Measurements from ENCODE around the gene NAV2.

NAV2 gene

GRCh38 chr11:19795082-19795481 lies 82.4 kb downstream of the NAV2 start:
- no peak for FAIRE-seq
- no peak for DNase-seq (ENCODE audit: extremely low spot score, insufficient read length, low read depth)

- DNase-seq (ENCODE audit: extremely low spot score, insufficient read length, low read depth) (no peak), FAIRE-seq (no peak)
Observed at GRCh38 chr11:19800162-19800561, 87.5 kb downstream of the NAV2 start.

DNA sequence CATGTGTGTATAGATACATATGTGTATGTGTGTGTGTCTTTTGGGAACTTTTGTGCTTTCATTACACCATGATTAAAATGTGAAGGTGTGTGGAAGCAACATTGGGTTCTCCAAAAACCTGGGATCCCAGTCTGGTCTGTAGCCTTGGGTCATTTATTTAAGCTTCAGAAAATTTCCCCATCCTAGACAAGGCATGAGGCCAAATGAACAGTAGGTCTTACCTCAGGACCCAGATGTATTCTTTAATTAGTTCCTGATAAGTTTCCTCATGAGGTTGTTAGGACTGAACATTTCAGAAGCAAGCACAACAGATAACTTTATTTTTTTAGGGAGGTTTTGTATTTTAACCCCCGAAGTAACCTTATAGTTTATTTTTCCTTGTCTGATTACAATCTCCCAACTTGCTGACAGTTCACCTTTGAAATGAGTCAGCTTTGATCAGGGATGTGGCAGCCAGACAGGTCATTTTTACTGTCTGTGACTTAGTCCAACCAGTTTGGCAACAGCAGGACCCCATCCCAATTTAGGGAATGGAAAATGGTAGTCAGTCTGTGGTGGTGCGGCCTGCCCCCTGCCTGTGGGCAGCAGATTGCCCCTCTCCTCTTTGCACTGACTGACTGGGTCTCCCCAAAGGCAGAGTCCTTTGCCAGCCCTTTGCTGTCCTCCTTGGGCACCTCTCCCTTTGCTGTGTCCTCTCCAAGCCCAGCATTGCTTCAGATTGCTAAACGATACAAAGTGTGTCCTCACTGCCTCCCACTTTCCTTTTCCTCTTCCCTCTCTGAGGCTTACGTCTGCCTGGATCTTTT lies 88.3 kb downstream of the NAV2 start:
- FAIRE-seq (no peak), DNase-seq (ENCODE audit: extremely low spot score, insufficient read length, low read depth) (no peak)

DNA sequence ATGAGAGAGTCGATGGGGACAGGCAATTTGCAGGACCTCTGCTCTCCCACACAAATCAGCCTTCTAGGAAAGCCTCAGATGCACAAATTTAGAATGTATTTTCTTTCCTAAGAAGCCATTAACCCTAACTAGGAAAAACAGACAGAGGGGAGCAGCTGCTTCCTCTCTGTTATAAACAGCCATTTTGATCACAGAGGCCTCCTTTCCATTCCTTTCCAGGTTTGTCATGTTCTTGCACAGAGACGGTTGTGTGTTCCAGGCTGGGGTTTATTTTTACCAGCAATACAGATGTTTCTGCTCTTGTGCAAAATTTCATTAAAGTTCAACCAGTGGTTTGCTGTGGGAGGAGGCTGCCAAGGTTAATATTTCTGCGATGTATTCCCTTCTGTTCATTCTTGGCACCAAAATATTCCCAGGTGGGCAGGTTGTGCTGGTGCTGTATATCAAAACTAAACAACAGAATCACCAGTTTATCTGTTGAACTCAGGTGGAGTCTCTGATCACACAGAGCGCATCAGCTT lies 90.2 kb downstream of the NAV2 start:
- FAIRE-seq (peak; percentile 44), DNase-seq (ENCODE audit: extremely low spot score, insufficient read length, low read depth) (no peak)

GRCh38 chr11:19803506-19803998 lies 90.9 kb downstream of the NAV2 start:
- no peak for FAIRE-seq

DNA sequence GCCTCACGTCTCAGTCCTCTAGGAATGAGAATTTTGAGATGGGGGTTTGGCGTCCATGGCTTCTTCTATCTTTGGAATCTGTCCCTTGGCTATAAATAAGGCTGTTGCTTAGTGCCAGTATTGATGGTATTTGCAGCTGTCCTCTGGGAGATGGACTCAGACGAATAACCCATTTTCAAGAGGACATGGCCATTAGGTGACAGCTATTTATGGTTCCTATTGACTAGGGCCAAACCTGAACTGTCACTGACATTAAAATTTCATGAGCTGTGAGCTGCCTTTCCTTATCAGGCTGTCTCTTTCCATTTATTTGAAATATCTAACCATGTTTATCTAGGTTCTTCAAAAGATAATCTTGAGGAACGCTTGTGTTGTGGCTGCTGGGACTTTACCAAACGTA lies 92.7 kb downstream of the NAV2 start:
- DNase-seq (ENCODE audit: extremely low spot score, insufficient read length, low read depth): no peak
- no peak for FAIRE-seq

More at GRCh38 chr11:19803506-19803998, 90.9 kb downstream of the NAV2 start:
- DNase-seq (ENCODE audit: extremely low spot score, insufficient read length, low read depth): no peak

GRCh38 chr11:19805827-19806226 lies 93.2 kb downstream of the NAV2 start:
- DNase-seq (ENCODE audit: extremely low spot score, insufficient read length, low read depth): no peak
- no peak for FAIRE-seq

DNA sequence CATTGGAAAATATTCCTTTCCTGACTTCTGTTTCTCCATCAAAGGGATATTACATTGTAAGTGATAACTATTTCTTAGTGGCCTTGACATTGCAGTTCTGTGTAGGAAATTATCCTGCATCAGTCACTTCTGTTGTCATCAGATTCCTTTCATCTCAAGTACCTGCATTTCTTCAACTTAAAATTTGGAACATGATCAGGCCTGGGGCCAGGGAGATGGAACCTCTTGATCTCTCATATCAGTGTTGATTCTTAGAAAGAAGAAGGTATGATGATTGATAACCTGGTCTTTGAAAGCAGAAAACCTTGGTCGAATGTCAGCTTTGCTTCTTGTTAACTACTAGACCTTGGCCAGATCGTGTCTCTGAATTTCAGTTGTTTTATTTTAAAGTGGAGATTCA lies 93.6 kb downstream of the NAV2 start:
- no peak for FAIRE-seq
- no peak for DNase-seq (ENCODE audit: extremely low spot score, insufficient read length, low read depth)

GRCh38 chr11:19808076-19808911 lies 95.7 kb downstream of the NAV2 start:
- FAIRE-seq: no peak
- DNase-seq (ENCODE audit: extremely low spot score, insufficient read length, low read depth): no peak

GRCh38 chr11:19810852-19811251 lies 98.2 kb downstream of the NAV2 start:
- FAIRE-seq: no peak
- DNase-seq (ENCODE audit: extremely low spot score, insufficient read length, low read depth): no peak

- DNase-seq (ENCODE audit: extremely low spot score, insufficient read length, low read depth): no peak
- FAIRE-seq: no peak
Observed at GRCh38 chr11:19811380-19811779, 98.7 kb downstream of the NAV2 start.

DNA sequence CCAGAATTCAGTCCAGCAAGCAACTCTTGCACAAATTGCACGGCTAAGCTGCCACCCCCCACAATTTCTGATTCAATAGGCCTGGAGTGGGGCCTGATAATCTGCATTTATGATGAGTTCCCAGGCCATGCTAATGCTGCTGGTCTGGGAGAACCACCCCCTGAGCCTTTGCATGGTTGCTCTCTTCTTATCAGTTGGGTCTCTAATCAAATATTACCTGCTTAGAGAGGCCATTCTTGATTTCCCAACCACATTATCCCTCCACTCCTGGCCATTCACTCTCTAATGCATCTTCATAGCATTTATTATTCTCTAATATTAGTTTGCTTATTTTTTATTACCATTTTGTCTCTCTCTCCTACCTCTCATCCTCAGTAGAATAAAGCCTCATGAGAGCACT lies 99.5 kb downstream of the NAV2 start:
- no peak for FAIRE-seq
- no peak for DNase-seq (ENCODE audit: extremely low spot score, insufficient read length, low read depth)

GRCh38 chr11:19812710-19813109 lies 100.1 kb downstream of the NAV2 start:
- FAIRE-seq (no peak), DNase-seq (ENCODE audit: extremely low spot score, insufficient read length, low read depth) (no peak)

- DNase-seq (ENCODE audit: extremely low spot score, insufficient read length, low read depth): no peak
- FAIRE-seq: no peak
Observed at GRCh38 chr11:19813158-19813879, 100.7 kb downstream of the NAV2 start.

- FAIRE-seq (no peak), DNase-seq (ENCODE audit: extremely low spot score, insufficient read length, low read depth) (no peak)
Observed at GRCh38 chr11:19814421-19814820, 101.8 kb downstream of the NAV2 start.

GRCh38 chr11:19816040-19816439 lies 103.4 kb downstream of the NAV2 start:
- FAIRE-seq (no peak), DNase-seq (ENCODE audit: extremely low spot score, insufficient read length, low read depth) (no peak)

DNA sequence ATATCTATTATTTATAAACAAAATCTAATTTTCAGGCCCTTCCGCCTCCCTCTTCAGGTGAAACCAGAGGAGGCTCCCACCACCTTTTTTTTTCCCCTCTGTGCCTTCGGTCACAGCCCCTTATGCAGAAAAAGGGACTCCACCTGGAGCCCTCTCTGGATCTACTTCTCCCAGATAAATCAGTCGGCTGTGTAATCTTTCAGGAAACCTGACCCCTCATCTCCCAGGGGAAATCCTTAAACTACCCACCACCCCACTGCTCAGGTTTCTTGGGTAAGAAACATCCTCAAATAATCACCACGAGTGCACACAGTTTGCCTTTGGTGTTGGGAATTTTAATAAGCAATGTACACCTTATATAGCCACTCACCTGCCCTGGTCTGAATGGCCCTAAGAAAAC lies 104.2 kb downstream of the NAV2 start:
- no peak for DNase-seq (ENCODE audit: extremely low spot score, insufficient read length, low read depth)
- FAIRE-seq: no peak

- FAIRE-seq (no peak), DNase-seq (ENCODE audit: extremely low spot score, insufficient read length, low read depth) (no peak)
Observed at GRCh38 chr11:19817265-19817851, 104.7 kb downstream of the NAV2 start.

DNA sequence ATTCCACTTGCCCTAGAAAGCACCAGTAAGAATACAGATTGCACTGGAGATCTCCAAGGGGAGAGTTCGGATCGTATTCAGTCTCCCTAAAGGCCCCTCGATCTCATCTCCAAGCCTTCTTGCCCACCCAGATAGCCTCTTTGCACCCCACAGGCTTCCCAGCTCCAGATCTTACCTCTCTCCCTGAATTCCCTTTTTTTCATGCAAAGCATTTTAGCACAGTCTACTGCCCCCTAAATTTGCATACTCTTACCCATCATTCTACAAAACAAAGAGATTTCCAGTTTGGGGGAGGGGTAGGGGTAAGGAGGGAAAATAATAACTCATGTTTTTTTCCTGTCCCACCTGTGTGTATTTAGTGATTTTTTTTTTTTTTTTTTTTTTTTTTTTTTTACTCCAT lies 105.2 kb downstream of the NAV2 start:
- DNase-seq (ENCODE audit: extremely low spot score, insufficient read length, low read depth) (no peak), FAIRE-seq (no peak)

- FAIRE-seq (no peak), DNase-seq (ENCODE audit: extremely low spot score, insufficient read length, low read depth) (no peak)
Observed at GRCh38 chr11:19818619-19819018, 106.0 kb downstream of the NAV2 start.

Data from GM18507 (cell line).